Rectal smooth muscle tissue (tissue), 1 donor: Measurements from ENCODE around the gene ZNF32.
"Not testable (repeated sequence)": the region's sequence is repeated elsewhere in the genome, so short reads cannot be mapped to it uniquely, and the experiment has no call there.

Experiments
- H3K27ac ChIP-seq: one replicate; pipeline ENCODE4 v1.7.0; 2013; ENCODE audit warnings: low read depth, low read length, inconsistent platforms
- H3K27me3 ChIP-seq: one replicate; pipeline ENCODE4 v1.7.0; 2013; ENCODE audit warnings: low read length; ENCODE audit not compliant: control insufficient read depth, insufficient read depth
- H3K36me3 ChIP-seq: one replicate; pipeline ENCODE4 v1.7.0; 2013; ENCODE audit warnings: low read length; ENCODE audit not compliant: control insufficient read depth, insufficient read depth
- H3K4me1 ChIP-seq: one replicate; pipeline ENCODE4 v1.7.0; 2013; ENCODE audit warnings: low read length; ENCODE audit not compliant: control insufficient read depth, insufficient read depth
- H3K4me3 ChIP-seq: one replicate; pipeline ENCODE4 v1.7.0; 2013; ENCODE audit warnings: low read length
- H3K9ac ChIP-seq: one replicate; pipeline ENCODE4 v1.7.0; 2013; ENCODE audit warnings: low read length

Gene ZNF32

GRCh38 chr10:43649185-43649523 is 473 bp upstream of the ZNF32 start:
- peak overlapping the region; percentile 38 for H3K9ac ChIP-seq
- peaks cover 2% of the 10 kb centered on the region for H3K4me1 ChIP-seq
- H3K36me3 ChIP-seq: peaks cover 14% of the 10 kb centered on the region
- H3K27me3 ChIP-seq: no peaks in the 10 kb centered on the region
- H3K4me3 ChIP-seq: peak overlapping the region; percentile 74
- peak overlapping the region; percentile 77 for H3K27ac ChIP-seq

- H3K27ac ChIP-seq: peak overlapping the region; percentile 77
- H3K4me1 ChIP-seq: peaks cover 2% of the 10 kb centered on the region
- peaks cover 20% of the 10 kb centered on the region for H3K36me3 ChIP-seq
- peak overlapping the region; percentile 74 for H3K4me3 ChIP-seq
- H3K9ac ChIP-seq: peak overlapping the region; percentile 49
- H3K27me3 ChIP-seq: no peaks in the 10 kb centered on the region
These were observed 635 bp downstream of the ZNF32 start for GRCh38 chr10:43648095-43648397.

GRCh38 chr10:43647576-43647975 is 1.1 kb downstream of the ZNF32 start:
- Histone ChIP-seq H3K9ac (no peak overlapping the region), H3K4me3 (peak overlapping the region; percentile 74), H3K27ac (no peak overlapping the region), H3K36me3 (peaks cover 20% of the 10 kb centered on the region), H3K27me3 (no peaks in the 10 kb centered on the region), H3K4me1 (peaks cover 2% of the 10 kb centered on the region)

GRCh38 chr10:43645866-43646265 is 2.8 kb downstream of the ZNF32 start:
- no peaks in the 10 kb centered on the region for H3K27me3 ChIP-seq
- H3K9ac ChIP-seq: no peak overlapping the region
- H3K27ac ChIP-seq: no peak overlapping the region
- no peak overlapping the region for H3K4me3 ChIP-seq
- H3K4me1 ChIP-seq: peaks cover 2% of the 10 kb centered on the region
- H3K36me3 ChIP-seq: peaks cover 20% of the 10 kb centered on the region

- H3K4me1 ChIP-seq: no peaks in the 10 kb centered on the region
- H3K36me3 ChIP-seq: peaks cover 20% of the 10 kb centered on the region
- no peak overlapping the region for H3K4me3 ChIP-seq
These were observed 4.4 kb downstream of the ZNF32 start for GRCh38 chr10:43644252-43644651.

GRCh38 chr10:43640603-43641002 is 8.1 kb downstream of the ZNF32 start:
- no peak overlapping the region for H3K9ac ChIP-seq
- H3K27me3 ChIP-seq: no peaks in the 10 kb centered on the region
- H3K4me1 ChIP-seq: no peaks in the 10 kb centered on the region
- H3K27ac ChIP-seq: no peak overlapping the region
- H3K36me3 ChIP-seq: peaks cover 15% of the 10 kb centered on the region
- no peak overlapping the region for H3K4me3 ChIP-seq

More at GRCh38 chr10:43644252-43644651, 4.4 kb downstream of the ZNF32 start:
- no peak overlapping the region for H3K27ac ChIP-seq
- no peaks in the 10 kb centered on the region for H3K27me3 ChIP-seq
- H3K9ac ChIP-seq: no peak overlapping the region

GRCh38 chr10:43635816-43636215 is 12.9 kb downstream of the ZNF32 start:
- not testable (repeated sequence) for H3K27ac ChIP-seq, H3K4me3 ChIP-seq, H3K36me3 ChIP-seq, H3K27me3 ChIP-seq, H3K9ac ChIP-seq, H3K4me1 ChIP-seq

- no peaks in the 10 kb centered on the region for H3K4me1 ChIP-seq
- H3K9ac ChIP-seq: no peak overlapping the region
- H3K27me3 ChIP-seq: no peaks in the 10 kb centered on the region
These were observed 19.7 kb downstream of the ZNF32 start for GRCh38 chr10:43628956-43629355.

GRCh38 chr10:43627942-43628341 is 20.7 kb downstream of the ZNF32 start:
- Histone ChIP-seq H3K27me3 (no peaks in the 10 kb centered on the region), H3K36me3 (no peaks in the 10 kb centered on the region), H3K27ac (no peak overlapping the region), H3K9ac (no peak overlapping the region), H3K4me1 (no peaks in the 10 kb centered on the region), H3K4me3 (no peak overlapping the region)

More at GRCh38 chr10:43628956-43629355, 19.7 kb downstream of the ZNF32 start:
- H3K4me3 ChIP-seq: no peak overlapping the region
- no peaks in the 10 kb centered on the region for H3K36me3 ChIP-seq
- no peak overlapping the region for H3K27ac ChIP-seq

GRCh38 chr10:43623351-43623750 is 25.3 kb downstream of the ZNF32 start:
- Histone ChIP-seq H3K27ac (no peak overlapping the region), H3K27me3 (no peaks in the 10 kb centered on the region), H3K4me1 (no peaks in the 10 kb centered on the region), H3K9ac (no peak overlapping the region), H3K4me3 (no peak overlapping the region), H3K36me3 (no peaks in the 10 kb centered on the region)

GRCh38 chr10:43622038-43622437 is 26.6 kb downstream of the ZNF32 start:
- H3K36me3 ChIP-seq: no peaks in the 10 kb centered on the region

GRCh38 chr10:43619368-43619767 is 29.3 kb downstream of the ZNF32 start:
- H3K4me3 ChIP-seq: no peak overlapping the region
- H3K4me1 ChIP-seq: no peaks in the 10 kb centered on the region
- H3K9ac ChIP-seq: no peak overlapping the region
- no peaks in the 10 kb centered on the region for H3K27me3 ChIP-seq
- H3K36me3 ChIP-seq: peaks cover 11% of the 10 kb centered on the region
- no peak overlapping the region for H3K27ac ChIP-seq

More at GRCh38 chr10:43622038-43622437, 26.6 kb downstream of the ZNF32 start:
- no peak overlapping the region for H3K27ac ChIP-seq
- no peaks in the 10 kb centered on the region for H3K4me1 ChIP-seq
- H3K27me3 ChIP-seq: no peaks in the 10 kb centered on the region
- H3K9ac ChIP-seq: no peak overlapping the region
- no peak overlapping the region for H3K4me3 ChIP-seq

GRCh38 chr10:43616697-43617370 is 31.8 kb downstream of the ZNF32 start:
- H3K9ac ChIP-seq: no peak overlapping the region
- no peak overlapping the region for H3K4me3 ChIP-seq
- no peaks in the 10 kb centered on the region for H3K27me3 ChIP-seq
- H3K4me1 ChIP-seq: no peaks in the 10 kb centered on the region
- no peak overlapping the region for H3K27ac ChIP-seq
- H3K36me3 ChIP-seq: peaks cover 11% of the 10 kb centered on the region
